Lower leg skin (tissue), 3 donors: Measurements from ENCODE around the gene GPR151.

Experiments
- POLR2A ChIP-seq, 2 donors: fragments of 450-650 bp; IDR thresholded peaks; one replicate each; pipeline ENCODE4 v1.6.1; 2016 to 2017; ENCODE audit warnings: antibody characterized with exemption in 2 of 2, mild to moderate bottlenecking in 1 of 2, moderate library complexity in 1 of 2
- TF ChIP-seq, protein P1 (sequence below), 3 donors: fragments of 450-650 bp; IDR thresholded peaks; one replicate each; pipeline ENCODE4 v1.5.1; 2016; ENCODE audit warnings: antibody characterized with exemption in 3 of 3, mild to moderate bottlenecking in 3 of 3, moderate library complexity in 2 of 3

GRCh38 chr5:146516151-146516475 lies at the start of gene GPR151:
- TF ChIP-seq, protein P1, sequence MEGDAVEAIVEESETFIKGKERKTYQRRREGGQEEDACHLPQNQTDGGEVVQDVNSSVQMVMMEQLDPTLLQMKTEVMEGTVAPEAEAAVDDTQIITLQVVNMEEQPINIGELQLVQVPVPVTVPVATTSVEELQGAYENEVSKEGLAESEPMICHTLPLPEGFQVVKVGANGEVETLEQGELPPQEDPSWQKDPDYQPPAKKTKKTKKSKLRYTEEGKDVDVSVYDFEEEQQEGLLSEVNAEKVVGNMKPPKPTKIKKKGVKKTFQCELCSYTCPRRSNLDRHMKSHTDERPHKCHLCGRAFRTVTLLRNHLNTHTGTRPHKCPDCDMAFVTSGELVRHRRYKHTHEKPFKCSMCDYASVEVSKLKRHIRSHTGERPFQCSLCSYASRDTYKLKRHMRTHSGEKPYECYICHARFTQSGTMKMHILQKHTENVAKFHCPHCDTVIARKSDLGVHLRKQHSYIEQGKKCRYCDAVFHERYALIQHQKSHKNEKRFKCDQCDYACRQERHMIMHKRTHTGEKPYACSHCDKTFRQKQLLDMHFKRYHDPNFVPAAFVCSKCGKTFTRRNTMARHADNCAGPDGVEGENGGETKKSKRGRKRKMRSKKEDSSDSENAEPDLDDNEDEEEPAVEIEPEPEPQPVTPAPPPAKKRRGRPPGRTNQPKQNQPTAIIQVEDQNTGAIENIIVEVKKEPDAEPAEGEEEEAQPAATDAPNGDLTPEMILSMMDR (IDR thresholded peaks at IDR 0.05) = no peak
- TF ChIP-seq POLR2A (IDR thresholded peaks at IDR 0.05) = no peak
